ENCODE data around the gene SMG6.

DNA sequence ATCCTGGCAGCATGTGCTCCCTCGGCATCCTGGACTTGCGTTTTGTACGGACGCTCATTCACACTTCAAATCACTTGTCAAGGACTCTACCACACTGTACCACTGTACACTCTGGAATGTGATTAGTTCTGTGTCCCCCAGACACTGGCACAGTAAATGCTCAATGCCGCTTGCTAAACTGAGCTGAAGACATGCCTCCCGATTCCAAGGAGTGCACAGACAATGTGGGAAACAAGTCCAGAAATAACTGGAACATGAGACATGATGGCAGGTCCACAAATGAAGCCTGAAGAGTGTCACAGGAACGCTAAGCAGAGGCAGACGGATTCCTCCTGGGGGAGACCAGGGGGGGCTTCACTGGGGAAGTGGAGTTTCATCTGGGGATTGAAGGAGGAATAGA is 226.5 kb downstream of the SMG6 start:
- TF ChIP-seq, protein P1, sequence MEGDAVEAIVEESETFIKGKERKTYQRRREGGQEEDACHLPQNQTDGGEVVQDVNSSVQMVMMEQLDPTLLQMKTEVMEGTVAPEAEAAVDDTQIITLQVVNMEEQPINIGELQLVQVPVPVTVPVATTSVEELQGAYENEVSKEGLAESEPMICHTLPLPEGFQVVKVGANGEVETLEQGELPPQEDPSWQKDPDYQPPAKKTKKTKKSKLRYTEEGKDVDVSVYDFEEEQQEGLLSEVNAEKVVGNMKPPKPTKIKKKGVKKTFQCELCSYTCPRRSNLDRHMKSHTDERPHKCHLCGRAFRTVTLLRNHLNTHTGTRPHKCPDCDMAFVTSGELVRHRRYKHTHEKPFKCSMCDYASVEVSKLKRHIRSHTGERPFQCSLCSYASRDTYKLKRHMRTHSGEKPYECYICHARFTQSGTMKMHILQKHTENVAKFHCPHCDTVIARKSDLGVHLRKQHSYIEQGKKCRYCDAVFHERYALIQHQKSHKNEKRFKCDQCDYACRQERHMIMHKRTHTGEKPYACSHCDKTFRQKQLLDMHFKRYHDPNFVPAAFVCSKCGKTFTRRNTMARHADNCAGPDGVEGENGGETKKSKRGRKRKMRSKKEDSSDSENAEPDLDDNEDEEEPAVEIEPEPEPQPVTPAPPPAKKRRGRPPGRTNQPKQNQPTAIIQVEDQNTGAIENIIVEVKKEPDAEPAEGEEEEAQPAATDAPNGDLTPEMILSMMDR (IDR thresholded peaks at IDR 0.05; ENCODE audit: low read depth, low read length) = no peak
- TF ChIP-seq EZH2phosphoT487 (IDR thresholded peaks at IDR 0.05; ENCODE audit: low read depth) = no peak
